Ascending aorta (tissue), 2 donors: ENCODE data around the gene DLGAP4. TPM values are rescaled to one million over a fixed set of nuclear protein-coding genes. Genes with fewer than 3 reads are reported as not detected.

Experiments
- DNase-seq, 2 donors: peaks; one replicate each; pipeline ENCODE4 v3.0.0-alpha.2; 2019; ENCODE audit warnings: low spot score in 2 of 2
- H3K27ac ChIP-seq, 2 donors: fragments of 200-600 bp; sonication (generic); one replicate each; pipeline ENCODE4 v1.5.1; 2016 to 2017; ENCODE audit warnings: mild to moderate bottlenecking in 1 of 2
- H3K27me3 ChIP-seq: fragments of 200-600 bp; sonication (generic); one replicate; pipeline ENCODE4 v1.5.1; 2017
- H3K36me3 ChIP-seq, 2 donors: fragments of 200-600 bp; sonication (generic); one replicate each; pipeline ENCODE4 v1.5.1; 2016
- H3K4me1 ChIP-seq, 2 donors: fragments of 200-600 bp; sonication (generic); one replicate each; pipeline ENCODE4 v1.5.1; 2016 to 2017; ENCODE audit warnings: mild to moderate bottlenecking in 1 of 2
- H3K4me3 ChIP-seq, 2 donors: fragments of 200-600 bp; sonication (generic); one replicate each; pipeline ENCODE4 v1.5.1; 2016 to 2017; ENCODE audit warnings: mild to moderate bottlenecking in 1 of 2
- H3K9me3 ChIP-seq, 2 donors: fragments of 200-600 bp; sonication (generic); one replicate each; pipeline ENCODE4 v1.5.1; 2016
- CTCF ChIP-seq, 3 experiments: fragments of 200-600 bp in 2 of 3; fragments of 450-650 bp in 1 of 3; sonication (generic) in 2 of 3; IDR thresholded peaks; one replicate each; pipeline ENCODE4 v1.5.1; 2016 to 2019; ENCODE audit warnings: antibody characterized with exemption in 3 of 3, mild to moderate bottlenecking in 1 of 3, moderate library complexity in 1 of 3
- intact Hi-C: fragments of 100-400 bp; cut with DNase I; formaldehyde crosslinking; loops from one replicate; pipeline ENCODE4 v1.15.1; 2023
- total RNA-seq: library from RNA; depleted of rRNA; stranded (reverse); fragments of >200 nt; gene quantifications from one replicate; pipeline ENCODE4 v1.1.0, GENCODE V29; 2016

The DLGAP4 gene
- total RNA-seq, 1 donor from 2014 or later, result 98.2 TPM

DNA sequence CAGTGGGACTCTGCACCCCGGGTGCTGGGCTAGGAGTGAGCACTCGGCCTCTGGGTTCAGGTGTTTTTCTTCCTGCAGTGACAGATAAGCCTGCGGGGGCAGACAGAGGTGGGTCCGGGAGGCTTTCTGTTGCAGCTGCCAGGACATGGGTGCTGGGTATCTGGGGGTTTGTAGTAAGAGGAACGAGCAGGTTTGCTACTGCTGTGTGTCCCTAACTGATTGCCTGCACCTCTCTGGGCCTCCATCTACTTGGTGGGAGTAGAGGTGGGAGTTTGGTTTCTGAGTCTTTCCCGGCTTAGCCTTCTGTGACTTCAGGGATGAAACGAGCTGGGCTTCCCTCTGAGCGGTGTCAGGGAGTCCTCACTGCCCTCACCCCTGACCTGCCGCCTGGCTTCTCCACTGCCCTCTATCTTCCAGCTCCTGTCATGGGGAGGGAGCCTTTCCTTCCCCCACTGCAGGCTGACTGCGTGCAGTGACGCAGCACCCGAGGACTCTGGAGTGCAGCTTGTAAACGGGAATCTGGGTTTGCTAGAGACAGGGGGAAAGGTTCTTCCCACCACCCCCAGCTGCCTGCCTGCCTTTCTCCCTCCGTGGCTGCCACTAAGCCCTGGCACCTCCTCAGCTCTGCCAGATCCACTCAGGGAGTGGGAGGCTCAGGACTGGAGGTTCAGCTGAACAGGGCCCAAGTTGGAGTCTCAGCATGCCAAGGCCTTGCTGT lies 6.7 kb downstream of the DLGAP4 start:
- intact Hi-C loops, result no loop called here
- H3K36me3 ChIP-seq, result no peaks in the 10 kb centered on the region
- H3K27me3 ChIP-seq, result no peaks in the 10 kb centered on the region
- H3K4me3 ChIP-seq, result no peak overlapping the region
- no peak overlapping the region for H3K27ac ChIP-seq
- H3K4me1 ChIP-seq, result no peaks in the 10 kb centered on the region
- peak in 1 of 2 donors; percentile 16 for DNase-seq
- no peak for TF ChIP-seq CTCF (IDR thresholded peaks at IDR 0.05)
- H3K9me3 ChIP-seq, result no peaks in the 10 kb centered on the region

DNA sequence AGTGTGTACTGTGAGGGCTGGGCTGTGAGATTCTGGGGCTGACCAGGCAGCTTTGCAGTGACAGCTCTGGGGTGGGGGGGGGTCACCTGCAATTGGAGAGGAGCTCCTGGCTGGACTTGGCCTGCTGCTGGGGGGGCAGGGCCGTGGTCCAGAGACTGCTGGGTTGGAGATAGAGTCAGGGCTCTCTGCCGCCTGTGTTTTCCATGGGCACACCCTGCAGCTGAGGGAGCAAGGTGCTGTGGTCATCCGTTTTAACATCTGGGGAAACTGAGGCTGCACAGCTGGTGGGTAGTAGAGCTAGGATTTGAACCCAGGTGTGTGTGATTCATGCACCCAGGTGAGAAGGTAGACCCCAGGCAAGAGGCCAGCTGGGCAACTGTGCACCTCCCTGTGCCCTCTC lies 7.3 kb downstream of the DLGAP4 start:
- H3K4me3 ChIP-seq, result no peak overlapping the region
- intact Hi-C loops, result no loop called here
- H3K4me1 ChIP-seq, result no peaks in the 10 kb centered on the region
- H3K36me3 ChIP-seq, result no peaks in the 10 kb centered on the region
- H3K9me3 ChIP-seq, result no peaks in the 10 kb centered on the region
- no peak overlapping the region for H3K27ac ChIP-seq
- no peaks in the 10 kb centered on the region for H3K27me3 ChIP-seq
- DNase-seq, result peak in 1 of 2 donors; percentile 55
- TF ChIP-seq CTCF (IDR thresholded peaks at IDR 0.05), result no peak

- no peak for TF ChIP-seq CTCF (IDR thresholded peaks at IDR 0.05)
- DNase-seq, result peak in 1 of 2 donors; percentile 33
Measured at GRCh38 chr20:36313926-36314325, 7.8 kb downstream of the DLGAP4 start.

DNA sequence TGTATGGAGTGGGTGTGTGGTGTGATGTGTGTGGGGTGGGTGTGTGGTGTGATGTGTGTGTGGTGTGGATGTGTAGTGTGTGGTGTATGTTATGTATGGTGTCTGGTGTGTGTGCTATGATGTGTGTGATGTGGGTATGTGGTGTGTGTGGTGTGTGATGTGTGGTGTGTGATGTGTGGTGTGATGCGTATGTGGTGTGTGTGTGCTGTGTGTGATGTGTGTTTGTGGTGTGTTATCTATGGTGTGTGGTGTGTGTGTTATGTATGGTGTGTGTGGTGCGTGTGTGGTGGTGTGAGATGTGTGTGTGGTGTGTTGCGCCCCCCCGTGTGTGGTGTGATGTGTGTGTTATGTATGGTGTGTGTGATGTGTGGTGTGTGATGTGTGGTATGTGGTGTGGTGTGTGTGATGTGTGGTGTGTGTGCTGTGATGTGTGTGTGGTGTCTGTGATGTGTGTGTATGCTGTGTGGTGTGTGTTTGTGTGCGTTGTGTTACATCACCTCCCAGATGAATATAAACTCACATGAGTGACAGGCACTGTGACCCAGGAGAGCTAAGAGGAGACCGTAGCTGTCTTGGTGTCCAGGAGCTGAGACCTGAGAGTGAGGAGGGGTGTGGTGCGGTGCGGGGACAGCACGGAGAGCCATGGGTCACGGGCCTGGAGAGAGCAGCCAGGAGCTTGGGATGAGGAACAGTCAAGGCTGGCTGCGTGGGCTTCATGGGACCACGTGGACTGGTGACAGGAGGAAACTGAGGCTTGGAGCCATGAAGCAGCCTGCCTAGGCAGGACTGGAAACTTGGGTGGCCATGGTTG lies 8.8 kb downstream of the DLGAP4 start:
- Histone ChIP-seq H3K36me3 (no peaks in the 10 kb centered on the region), H3K27ac (no peak overlapping the region), H3K4me1 (no peaks in the 10 kb centered on the region), H3K9me3 (no peaks in the 10 kb centered on the region), H3K4me3 (no peak overlapping the region), H3K27me3 (no peaks in the 10 kb centered on the region)
- no peak for TF ChIP-seq CTCF (IDR thresholded peaks at IDR 0.05)
- intact Hi-C loops, result no loop called here
- peak in 1 of 2 donors; percentile 40 for DNase-seq

More at GRCh38 chr20:36313926-36314325, 7.8 kb downstream of the DLGAP4 start:
- Histone ChIP-seq H3K27me3 (no peaks in the 10 kb centered on the region), H3K4me3 (no peak overlapping the region), H3K9me3 (no peaks in the 10 kb centered on the region), H3K27ac (no peak overlapping the region), H3K36me3 (no peaks in the 10 kb centered on the region), H3K4me1 (no peaks in the 10 kb centered on the region)
- intact Hi-C loops, result no loop called here

DNA sequence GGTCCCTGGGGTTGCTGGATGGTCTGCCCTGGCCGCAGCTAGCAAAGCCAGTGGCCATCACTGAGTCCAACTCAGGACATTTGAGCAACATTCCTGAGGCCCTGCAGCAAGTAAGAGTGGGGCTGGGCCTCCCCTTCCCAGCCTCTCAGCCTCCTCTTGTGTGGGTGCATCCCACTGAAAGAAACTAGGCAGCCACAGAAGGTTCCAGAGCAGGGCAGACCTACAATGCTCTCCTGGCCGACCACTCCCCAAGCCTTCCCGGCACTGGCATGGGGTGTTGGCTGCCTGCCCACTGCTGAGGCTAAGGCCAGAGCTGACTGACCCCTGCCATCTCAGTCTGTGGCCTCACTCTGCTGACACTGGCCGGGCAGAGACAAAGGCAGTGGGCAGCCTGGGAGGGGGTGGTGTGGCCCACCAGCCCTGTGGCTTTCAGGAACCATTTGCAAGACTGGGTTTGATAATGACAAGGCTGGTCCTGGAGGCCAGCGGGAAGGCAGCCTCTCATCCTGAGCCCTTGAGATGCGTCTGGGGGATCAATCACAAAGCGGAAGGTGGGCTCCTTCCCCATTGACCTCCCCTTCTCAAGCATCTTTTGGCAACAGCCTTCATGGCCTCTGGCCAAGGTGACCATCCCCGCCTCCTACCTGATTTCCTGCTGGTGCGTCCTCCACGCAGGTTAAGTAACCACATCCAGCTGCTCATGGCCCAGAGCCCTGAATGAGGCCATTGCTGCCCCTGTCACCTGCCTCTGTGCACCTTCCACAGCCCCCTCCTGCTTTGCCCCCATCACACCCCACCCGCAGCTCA lies 9.6 kb downstream of the DLGAP4 start:
- no peaks in the 10 kb centered on the region for H3K9me3 ChIP-seq
- no peak for TF ChIP-seq CTCF (IDR thresholded peaks at IDR 0.05)
- no peak overlapping the region for H3K27ac ChIP-seq
- no peaks in the 10 kb centered on the region for H3K27me3 ChIP-seq
- H3K36me3 ChIP-seq, result no peaks in the 10 kb centered on the region
- intact Hi-C loops, result no loop called here
- H3K4me3 ChIP-seq, result no peak overlapping the region
- no peaks in the 10 kb centered on the region for H3K4me1 ChIP-seq
- peak in 1 of 2 donors; percentile 49 for DNase-seq
